ENCODE data around the gene EEFSEC.

EEFSEC gene

DNA sequence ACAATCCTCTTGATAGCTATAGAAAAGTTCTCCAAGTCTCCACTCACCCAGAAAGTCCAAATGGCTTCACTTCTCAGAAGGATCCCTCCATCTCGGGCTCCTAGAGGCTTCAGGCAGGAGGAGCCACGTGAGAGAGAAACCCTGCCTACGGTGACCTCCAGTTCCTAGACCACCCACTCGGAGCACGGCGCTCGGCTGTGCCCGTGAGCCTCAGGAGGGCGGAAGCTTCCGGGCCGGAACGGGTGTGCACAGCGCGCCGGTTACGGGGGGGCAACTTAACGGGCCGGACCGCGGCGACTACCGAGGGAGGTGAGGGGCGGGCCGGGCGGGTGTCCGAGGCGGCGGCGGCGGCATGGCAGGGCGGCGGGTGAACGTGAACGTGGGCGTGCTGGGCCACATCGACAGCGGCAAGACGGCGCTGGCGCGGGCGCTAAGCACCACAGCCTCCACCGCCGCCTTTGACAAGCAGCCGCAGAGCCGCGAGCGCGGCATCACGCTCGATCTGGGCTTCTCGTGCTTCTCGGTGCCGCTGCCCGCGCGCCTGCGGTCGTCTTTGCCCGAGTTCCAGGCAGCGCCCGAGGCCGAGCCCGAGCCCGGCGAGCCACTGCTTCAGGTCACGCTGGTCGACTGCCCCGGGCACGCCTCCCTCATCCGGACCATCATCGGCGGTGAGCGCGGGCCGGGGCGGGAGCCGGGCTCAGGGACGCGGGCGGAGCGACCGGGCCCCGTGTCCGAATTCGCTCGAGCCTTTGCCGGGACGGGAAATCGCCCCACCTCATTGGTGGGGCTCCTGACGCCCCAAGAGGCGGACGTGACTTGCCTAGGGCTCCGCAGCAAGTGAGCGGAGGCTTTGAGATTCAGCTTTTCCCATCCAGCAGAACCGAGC lies at the start of gene EEFSEC:
Gene EEFSEC (plus strand): TSS at position 326 of the 886 bp plus-strand sequence. CDS start 27 bp downstream, at position 353.
- peak; percentile 87 for DNase-seq

DNA sequence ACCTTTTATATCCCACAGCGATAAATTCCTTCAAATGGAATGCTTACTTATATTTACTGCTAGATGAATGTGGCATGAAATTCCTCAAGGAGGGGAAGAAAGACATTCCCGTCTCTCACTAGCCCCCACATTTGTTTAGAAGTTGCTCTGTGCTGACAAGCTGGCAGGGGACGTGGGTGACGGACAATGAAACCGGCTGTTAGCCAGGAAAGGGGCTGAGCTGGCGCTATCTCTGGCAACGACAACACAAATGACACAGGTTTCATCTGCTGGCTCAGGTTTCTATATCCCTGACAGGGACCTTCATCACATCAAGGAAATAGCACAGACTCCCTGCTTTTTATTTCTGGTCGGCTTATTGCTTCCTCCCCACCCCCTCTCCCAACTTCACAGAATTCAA lies 45.4 kb upstream of the EEFSEC start:
- DNase-seq, result no peak

GRCh38 chr3:128111147-128111546 lies 42.1 kb upstream of the EEFSEC start:
- no peak for DNase-seq

DNA sequence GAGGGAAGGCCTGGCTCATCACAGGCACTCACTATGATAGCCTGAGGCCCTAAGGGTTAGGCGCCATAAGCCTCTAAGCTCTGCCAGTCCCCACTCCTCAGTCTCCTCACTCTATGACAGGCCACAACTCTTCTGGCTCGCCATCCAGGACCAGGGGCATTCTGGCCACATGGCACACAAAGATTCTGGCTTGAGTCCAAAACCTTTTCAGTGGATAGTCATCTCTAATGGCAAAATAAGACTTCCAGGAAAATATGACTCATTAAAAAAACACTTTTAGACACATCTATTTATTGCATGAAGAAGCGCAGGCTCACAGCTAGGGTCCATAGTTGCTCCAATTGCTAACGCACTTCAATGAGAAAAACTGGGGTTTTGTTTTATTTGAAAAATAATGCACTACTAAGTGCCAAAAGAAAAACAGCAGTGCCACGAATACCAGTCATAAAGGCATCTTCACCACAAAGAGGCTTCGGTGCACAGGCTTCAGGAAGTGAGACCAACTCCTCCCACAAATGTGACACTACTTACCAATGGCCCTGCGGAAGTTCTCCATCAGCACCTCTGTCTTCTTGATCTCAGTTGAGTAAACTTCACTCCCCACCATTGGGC lies 40.8 kb upstream of the EEFSEC start:
- DNase-seq, result no peak

GRCh38 chr3:128113817-128114794 lies 39.2 kb upstream of the EEFSEC start:
- no peak for DNase-seq

DNA sequence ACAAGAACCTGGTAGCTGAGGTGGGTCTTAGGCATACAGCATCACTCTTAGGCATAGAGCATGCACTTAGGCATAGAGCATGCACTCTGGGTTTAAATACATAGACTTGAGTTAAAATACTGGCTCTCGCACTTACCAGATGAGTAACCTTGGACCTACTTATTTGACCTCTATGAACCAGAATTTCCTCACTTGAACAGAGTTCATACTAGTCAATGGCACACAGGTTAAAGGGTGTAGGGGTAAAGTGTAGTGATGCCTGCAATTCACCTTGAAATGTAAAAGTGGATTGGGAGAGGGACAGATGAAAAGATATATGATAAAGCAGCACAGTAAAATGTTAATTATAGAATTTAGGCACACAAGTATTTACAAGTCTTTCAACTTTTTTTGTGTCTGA lies 31.3 kb upstream of the EEFSEC start:
- no peak for DNase-seq

- no peak for DNase-seq
Observed at GRCh38 chr3:128123156-128123537, 30.1 kb upstream of the EEFSEC start.

- DNase-seq, result peak; percentile 97
Observed at GRCh38 chr3:128123538-128124368, 29.5 kb upstream of the EEFSEC start, which contains the start of gene RUVBL1. Gene RUVBL1 (minus strand): TSS chr3:128123812. CDS start chr3:128123724, 88 bp downstream.

- no peak for DNase-seq
Observed at GRCh38 chr3:128127236-128127635, 26.0 kb upstream of the EEFSEC start.

- no peak for DNase-seq
Observed at GRCh38 chr3:128128251-128128650, 25.0 kb upstream of the EEFSEC start.

DNA sequence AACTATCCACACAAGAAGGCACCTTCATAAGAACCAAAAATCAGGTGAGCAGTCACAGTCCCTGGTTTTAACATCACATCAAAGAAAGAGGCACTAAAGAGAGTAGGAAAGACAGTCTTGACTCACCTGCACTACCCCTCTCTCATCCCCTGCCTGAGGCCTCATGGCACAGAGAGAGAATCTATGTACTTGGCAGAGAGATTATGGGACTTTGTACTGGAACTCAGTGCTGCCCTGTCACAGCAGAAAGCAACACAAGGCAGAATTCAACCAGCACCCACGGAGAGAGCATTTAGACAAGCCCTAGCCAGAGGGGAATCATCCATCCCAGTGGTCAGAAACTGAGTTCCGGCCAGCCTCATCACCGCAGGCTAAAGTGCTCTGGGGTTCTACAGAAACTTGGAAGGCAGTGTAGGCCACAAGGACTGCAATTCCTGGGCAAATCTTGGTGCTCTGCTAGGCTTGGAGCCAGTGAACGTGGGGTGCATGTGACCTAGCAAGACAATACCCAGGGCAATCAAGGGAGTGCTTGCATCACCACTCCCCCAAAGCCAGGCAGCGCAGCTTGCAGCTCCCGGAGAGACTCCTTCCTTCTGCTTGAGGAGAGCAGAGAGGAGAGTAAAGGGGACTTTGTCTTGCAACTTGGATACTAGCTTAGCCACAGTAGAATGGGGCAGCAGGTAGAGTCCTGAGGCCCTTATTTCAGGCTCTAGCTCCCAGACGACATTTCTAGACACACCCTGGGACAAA lies 21.2 kb upstream of the EEFSEC start:
- no peak for DNase-seq

- no peak for DNase-seq
Observed at GRCh38 chr3:128133273-128133883, 19.9 kb upstream of the EEFSEC start.

GRCh38 chr3:128143496-128143895 lies 9.8 kb upstream of the EEFSEC start:
- no peak for DNase-seq

DNA sequence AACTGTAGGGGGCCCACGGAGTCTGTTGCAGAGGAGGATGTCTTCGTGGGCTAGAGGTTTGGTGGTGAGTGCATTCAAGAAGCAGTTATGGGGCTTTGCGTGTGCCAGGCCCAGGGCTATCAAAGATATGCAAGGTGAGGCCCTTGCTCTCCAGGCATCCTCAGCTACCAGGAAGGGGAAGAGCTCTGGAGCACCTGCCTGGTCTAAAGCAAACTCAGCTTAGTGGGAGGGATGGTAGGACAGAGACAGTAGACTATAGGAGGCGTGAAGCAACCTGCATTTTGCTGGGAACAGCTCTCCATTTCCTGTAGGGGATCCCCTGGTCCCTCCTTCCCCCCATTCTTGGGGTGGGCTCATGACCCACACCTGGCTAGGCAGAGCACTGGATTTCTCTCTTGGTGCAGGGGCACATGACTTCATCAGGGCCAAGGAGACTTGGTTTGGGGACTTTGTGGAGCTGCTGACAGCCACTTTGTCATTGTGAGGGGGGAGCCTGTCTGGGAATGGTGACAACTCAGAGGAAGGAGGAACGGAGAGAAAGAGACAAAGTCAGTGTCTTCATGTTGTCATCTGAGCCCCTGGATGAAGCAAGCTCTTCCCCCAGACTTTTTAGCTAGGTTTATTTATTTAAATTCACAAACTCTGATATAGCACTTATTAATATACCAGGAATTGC lies 8.6 kb upstream of the EEFSEC start:
- no peak for DNase-seq

GRCh38 chr3:128145279-128145678 lies 8.0 kb upstream of the EEFSEC start:
- no peak for DNase-seq

DNA sequence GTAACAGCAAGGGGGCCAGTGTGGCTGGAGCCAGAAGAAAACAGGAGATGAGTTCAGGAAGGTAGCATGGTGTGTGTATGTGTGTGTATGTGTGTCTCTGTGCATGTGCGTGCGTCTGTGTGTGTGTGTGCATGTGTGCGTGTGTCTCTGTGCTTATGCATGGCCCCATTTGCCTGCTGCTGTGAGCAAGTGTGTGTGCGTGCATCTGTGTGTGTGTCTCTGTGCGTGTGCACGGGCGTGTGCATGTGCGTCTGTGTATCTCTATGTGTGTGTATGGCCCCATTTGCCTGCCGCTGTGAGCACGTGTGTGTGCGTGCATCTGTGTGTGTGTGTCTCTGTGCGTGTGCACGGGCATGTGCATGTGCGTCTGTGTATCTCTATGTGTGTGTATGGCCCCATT lies 7.1 kb upstream of the EEFSEC start:
- no peak for DNase-seq

GRCh38 chr3:128149650-128150049 lies 3.6 kb upstream of the EEFSEC start:
- no peak for DNase-seq

- no peak for DNase-seq
Observed at GRCh38 chr3:128151758-128152274, 1.5 kb upstream of the EEFSEC start.

DNA sequence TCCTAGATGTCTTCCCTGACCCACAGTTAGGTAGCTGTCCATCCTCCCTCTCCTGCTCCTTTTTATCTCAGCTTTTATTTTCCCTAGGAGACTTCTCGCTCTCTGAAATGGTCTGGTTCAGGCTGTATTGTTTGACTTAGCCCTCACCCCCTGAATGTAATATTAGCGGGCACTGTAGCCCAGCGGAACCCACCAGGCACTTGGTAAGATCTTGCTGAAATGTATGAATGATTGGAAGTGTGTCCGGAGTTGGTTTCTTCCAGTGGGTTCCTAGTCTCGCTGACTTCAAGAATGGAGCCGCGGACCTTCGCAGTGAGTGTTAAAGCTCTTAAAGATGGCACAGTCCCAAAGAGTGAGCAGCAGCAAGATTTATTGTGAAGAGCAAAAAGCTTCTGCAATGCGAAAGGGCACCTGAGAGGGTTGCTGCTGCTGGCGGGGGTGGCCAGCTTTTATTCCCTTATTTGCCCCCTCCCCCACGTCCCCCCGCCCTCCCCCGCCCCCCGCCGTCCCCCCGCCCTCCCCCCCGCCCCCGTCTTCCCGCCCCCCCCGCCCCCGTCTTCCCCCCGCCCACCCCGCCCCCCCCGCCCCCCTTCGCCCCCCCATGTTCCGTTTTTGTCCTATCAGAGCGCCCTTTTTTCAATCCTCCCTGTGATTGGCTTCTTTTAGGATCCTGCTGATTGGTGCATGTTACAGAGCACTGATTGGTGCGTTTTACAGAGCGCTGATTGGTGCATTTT lies 694 bp upstream of the EEFSEC start:
- no peak for DNase-seq

Data from KG1 (cell line).